Peyer's patch (tissue), 4 donors: Measurements from ENCODE around the gene PALD1. TPM values are rescaled to one million over a fixed set of nuclear protein-coding genes. Genes with fewer than 3 reads are reported as not detected.

Experiments used
- DNase-seq, 3 donors: peaks; one replicate each; pipeline ENCODE4 v3.0.0-alpha.2; 2017 to 2019
- H3K27ac ChIP-seq, 4 donors: fragments of 200-600 bp; sonication (generic); one replicate each; pipeline ENCODE4 v1.5.1; 2016 to 2019
- H3K27me3 ChIP-seq, 2 donors: fragments of 200-600 bp; sonication (generic); one replicate each; pipeline ENCODE4 v1.5.1; 2019
- H3K36me3 ChIP-seq, 3 donors: fragments of 200-600 bp; sonication (generic); one replicate each; pipeline ENCODE4 v1.5.1; 2016 to 2019
- H3K4me1 ChIP-seq, 4 donors: fragments of 200-600 bp; sonication (generic); one replicate each; pipeline ENCODE4 v1.5.1; 2016 to 2019
- H3K4me3 ChIP-seq, 4 donors: fragments of 200-600 bp; sonication (generic); 1 replicate in 3 of 4; 2 replicates in 1 of 4; pipeline ENCODE4 v1.5.1; 2016 to 2019; ENCODE audit warnings: mild to moderate bottlenecking in 1 of 4
- H3K9me3 ChIP-seq, 4 donors: fragments of 200-600 bp; sonication (generic); one replicate each; pipeline ENCODE4 v1.5.1; 2016 to 2019; ENCODE audit warnings: mild to moderate bottlenecking in 1 of 4
- CTCF ChIP-seq, 6 experiments: fragments of 450-650 bp in 4 of 6; fragments of 200-600 bp in 2 of 6; sonication (generic) in 1 of 6; IDR thresholded peaks; one replicate each; pipeline ENCODE4 v1.5.1; 2017 to 2019; ENCODE audit warnings: antibody characterized with exemption in 6 of 6, mild to moderate bottlenecking in 3 of 6, moderate library complexity in 1 of 6
- POLR2A ChIP-seq, 2 donors: fragments of 450-650 bp; IDR thresholded peaks; one replicate each; pipeline ENCODE4 v1.5.1; 2017; ENCODE audit warnings: antibody characterized with exemption in 2 of 2, mild to moderate bottlenecking in 2 of 2, moderate library complexity in 2 of 2
- total RNA-seq, 4 donors: library from RNA; depleted of rRNA; stranded (reverse); fragments of >200 nt; gene quantifications; one replicate each; pipeline ENCODE4 v1.1.0, GENCODE V29; 2016

PALD1 gene
- total RNA-seq, 4 donors from 2014 or later, result 1.2 to 15.7 (median 3.6) TPM

DNA sequence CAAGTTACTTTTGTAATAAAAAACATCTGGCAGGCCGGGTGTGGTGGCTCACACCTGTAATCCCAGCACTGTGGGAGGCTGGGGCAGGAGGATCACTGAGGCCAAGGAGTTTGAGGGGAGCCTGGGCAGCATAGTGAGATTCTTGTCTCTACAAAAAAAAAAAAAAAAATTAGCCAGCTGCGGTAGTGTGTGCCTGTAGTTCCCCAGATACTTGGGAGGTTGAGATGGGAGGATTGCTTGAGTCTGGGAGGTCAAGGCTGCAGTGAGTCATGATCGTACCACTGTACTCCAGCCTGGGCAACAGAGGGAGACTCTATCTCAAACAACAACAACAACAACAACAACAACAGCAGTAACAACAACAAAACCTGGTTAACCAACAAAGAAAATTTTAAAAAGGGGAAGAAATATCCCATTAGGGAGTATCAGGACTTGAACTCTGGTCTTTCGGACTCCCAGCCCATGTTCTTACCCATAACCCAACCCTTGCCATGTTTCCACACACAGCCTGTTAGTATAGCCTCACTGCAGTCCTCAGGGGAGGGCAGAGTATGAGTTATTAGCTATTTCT is 17.2 kb downstream of the PALD1 start:
- Histone ChIP-seq H3K9me3 (no peaks in the 10 kb centered on the region), H3K27ac (peak overlapping the region; percentile 12 to 78 (median 50)), H3K4me3 (no peak overlapping the region), H3K36me3 (no peaks in the 10 kb centered on the region), H3K27me3 (no peaks in the 10 kb centered on the region), H3K4me1 (peaks cover 0 to 25% (median 14%) of the 10 kb centered on the region in 4 donors)
- no peak for TF ChIP-seq POLR2A (IDR thresholded peaks at IDR 0.05)
- no peak for TF ChIP-seq CTCF (IDR thresholded peaks at IDR 0.05)
- DNase-seq, result no peak

GRCh38 chr10:70496341-70497119 is 18.0 kb downstream of the PALD1 start:
- H3K36me3 ChIP-seq, result no peaks in the 10 kb centered on the region
- DNase-seq, result no peak
- H3K4me1 ChIP-seq, result peaks cover 0 to 25% (median 11%) of the 10 kb centered on the region in 4 donors
- H3K27ac ChIP-seq, result no peak overlapping the region
- H3K9me3 ChIP-seq, result no peaks in the 10 kb centered on the region
- H3K27me3 ChIP-seq, result no peaks in the 10 kb centered on the region
- no peak overlapping the region for H3K4me3 ChIP-seq
- TF ChIP-seq POLR2A (IDR thresholded peaks at IDR 0.05) (no peak), CTCF (IDR thresholded peaks at IDR 0.05) (no peak)

DNA sequence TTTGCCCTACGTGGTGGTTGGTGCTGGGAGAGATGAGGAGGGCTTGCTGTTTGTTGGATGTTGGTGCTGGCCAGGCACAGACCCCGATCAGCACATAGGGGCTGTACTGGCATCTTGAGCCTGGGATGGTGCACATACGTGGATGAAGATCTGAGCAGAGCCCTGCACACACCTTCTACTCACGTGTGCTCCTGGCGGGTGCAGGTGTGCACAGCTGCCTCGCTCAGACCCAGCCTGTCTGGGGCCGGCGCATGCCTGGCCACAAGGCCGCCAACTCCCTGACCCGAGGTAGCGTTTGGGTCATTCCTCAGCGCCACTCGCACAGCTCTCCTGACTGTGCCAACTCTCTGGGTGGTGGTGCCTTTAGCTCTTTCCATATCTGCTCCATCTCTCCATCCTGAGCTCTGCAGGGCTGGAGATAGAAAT is 18.6 kb downstream of the PALD1 start:
- Histone ChIP-seq H3K27me3 (no peaks in the 10 kb centered on the region), H3K27ac (no peak overlapping the region), H3K4me1 (peaks cover 0 to 25% (median 11%) of the 10 kb centered on the region in 4 donors), H3K36me3 (no peaks in the 10 kb centered on the region), H3K4me3 (no peak overlapping the region), H3K9me3 (no peaks in the 10 kb centered on the region)
- TF ChIP-seq CTCF (IDR thresholded peaks at IDR 0.05), result no peak
- TF ChIP-seq POLR2A (IDR thresholded peaks at IDR 0.05), result no peak
- no peak for DNase-seq

DNA sequence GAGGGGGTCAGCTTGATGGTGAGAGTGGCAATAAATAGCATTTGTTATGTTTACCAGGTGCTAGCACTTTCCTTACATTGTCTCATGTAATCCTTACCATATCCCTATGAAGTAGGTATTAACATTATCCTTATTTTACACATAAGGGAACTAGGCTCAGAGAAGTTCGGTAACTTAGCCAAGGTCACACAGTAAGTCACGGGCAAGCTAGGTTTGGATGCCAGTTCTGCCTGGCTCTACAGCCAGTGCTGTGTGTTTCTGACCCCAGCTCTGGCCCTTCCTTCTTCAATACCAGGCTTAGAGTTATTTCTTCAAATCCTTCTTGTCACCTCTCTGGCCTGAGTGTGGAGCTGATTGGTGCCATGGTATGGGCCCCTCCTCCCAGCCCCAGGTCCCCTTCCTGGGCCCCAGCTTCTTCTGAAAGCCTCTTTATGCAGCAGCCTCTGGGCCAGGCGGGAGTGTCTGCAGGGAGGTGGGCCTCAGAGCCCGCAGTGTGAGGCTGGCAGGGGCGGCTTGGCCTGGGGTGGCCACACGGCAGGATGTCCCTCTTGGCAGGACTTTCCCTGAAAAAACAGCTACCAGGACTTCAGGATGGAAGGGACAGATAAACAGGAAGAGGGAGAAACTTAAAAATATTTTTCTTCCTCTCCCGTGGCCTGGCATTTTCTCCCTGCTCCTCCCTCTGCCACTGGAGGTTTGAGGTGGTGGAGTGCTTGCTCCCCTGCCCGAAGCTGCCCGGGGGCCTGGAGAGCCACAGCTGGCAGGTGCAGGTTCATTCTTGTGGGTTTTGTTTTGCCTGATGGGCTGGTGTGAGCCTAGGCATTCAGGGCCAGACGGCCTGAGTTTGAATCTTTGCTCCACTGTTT is 20.6 kb downstream of the PALD1 start:
- Histone ChIP-seq H3K4me3 (no peak overlapping the region), H3K27ac (peak overlapping the region in 3 of 4 donors; percentile 16 to 33 (median 27)), H3K27me3 (no peaks in the 10 kb centered on the region), H3K9me3 (no peaks in the 10 kb centered on the region), H3K36me3 (no peaks in the 10 kb centered on the region), H3K4me1 (peaks cover 0 to 23% (median 11%) of the 10 kb centered on the region in 4 donors)
- no peak for TF ChIP-seq CTCF (IDR thresholded peaks at IDR 0.05)
- TF ChIP-seq POLR2A (IDR thresholded peaks at IDR 0.05), result no peak
- DNase-seq, result no peak

GRCh38 chr10:70499836-70500167 is 21.2 kb downstream of the PALD1 start:
- Histone ChIP-seq H3K9me3 (no peaks in the 10 kb centered on the region), H3K27ac (peak overlapping the region in 3 of 4 donors; percentile 16 to 33 (median 27)), H3K27me3 (no peaks in the 10 kb centered on the region), H3K4me1 (peaks cover 0 to 17% (median 11%) of the 10 kb centered on the region in 4 donors), H3K4me3 (no peak overlapping the region), H3K36me3 (no peaks in the 10 kb centered on the region)
- no peak for DNase-seq
- no peak for TF ChIP-seq POLR2A (IDR thresholded peaks at IDR 0.05)
- no peak for TF ChIP-seq CTCF (IDR thresholded peaks at IDR 0.05)
